ENCODE measurements around the gene CDHR5. TPM values are rescaled to one million over a fixed set of nuclear protein-coding genes. Genes with fewer than 3 reads are reported as not detected.

The CDHR5 gene
- total and polyA plus RNA-seq, 2 of the 4 experiments (the other 2 are of a cell fraction): not detected

- CTCF ChIA-PET: no interaction called here
- BruUV-seq (replicated peaks): no TSS peak
- dilution Hi-C loops (cut with HindIII; ENCODE audit: low sequenced_read_pairs, unreplicated experiment): no loop called here
Observed at GRCh38 chr11:589798-590197, 35.0 kb downstream of the CDHR5 start.

More at GRCh38 chr11:589798-590197, 35.0 kb downstream of the CDHR5 start:
- Histone ChIP-seq H3K4me1 (ENCODE audit: control insufficient read depth, insufficient read depth, low read length) (peaks cover 7% of the 10 kb centered on the region; the same call in 1 of the 2 replicates), H2BK5ac (ENCODE audit: low read depth, low read length, poor library complexity, severe bottlenecking) (no peak overlapping the region), H3K4me2 (ENCODE audit: low read depth, low read length) (no peak overlapping the region), H3K56ac (ENCODE audit: extremely low read depth, insufficient read depth, low read length) (no peak overlapping the region), H3K4me3 (ENCODE audit: insufficient read depth, low read depth, low read length) (no peak overlapping the region), H3K79me1 (ENCODE audit: low read depth in 1 of 2, low read length in 2 of 2) (peaks cover 36 to 74% of the 10 kb centered on the region in 2 experiments), H2BK15ac (ENCODE audit: low read depth, low read length) (no peak overlapping the region), H4K20me1 (ENCODE audit: insufficient read depth, low read length) (peaks cover 67% of the 10 kb centered on the region), H3K9me1 (ENCODE audit: insufficient read depth, low read length) (peaks cover 6% of the 10 kb centered on the region; the same call in 1 of the 2 replicates), H2AK5ac (ENCODE audit: low read depth, low read length) (no peak overlapping the region), H3K27ac (ENCODE audit: insufficient read depth, low read length) (no peak overlapping the region), H3K36me3 (ENCODE audit: control insufficient read depth, insufficient read depth, low read length) (peaks cover 62% of the 10 kb centered on the region), H4K5ac (ENCODE audit: low read depth, low read length) (no peak overlapping the region), H2AFZ (replicated peaks; ENCODE audit: low read length, poor library complexity) (no peak overlapping the region), H4K8ac (ENCODE audit: low read depth in 2 of 2, low read length in 2 of 2) (no peak overlapping the region), H2BK20ac (ENCODE audit: low read depth, low read length) (no peak overlapping the region), H2BK120ac (ENCODE audit: low read depth, low read length) (no peak overlapping the region), H4K91ac (ENCODE audit: insufficient read depth, low read depth, low read length) (no peak overlapping the region), H3K9me3 (ENCODE audit: control insufficient read depth, insufficient read depth, low read length) (no peaks in the 10 kb centered on the region), H3K4ac (ENCODE audit: low read depth, low read length) (no peak overlapping the region), H3K18ac (ENCODE audit: low read depth, low read length) (no peak overlapping the region), H2AK9ac (replicated peaks; ENCODE audit: low read depth, low read length, poor library complexity) (peak overlapping the region; percentile 55), H3K14ac (replicated peaks; ENCODE audit: low read depth, low read length) (no peak overlapping the region), H3K27me3 (ENCODE audit: control insufficient read depth, insufficient read depth, low read length) (no peaks in the 10 kb centered on the region), H3K23ac (ENCODE audit: low read depth, low read length) (no peak overlapping the region), H3K9ac (ENCODE audit: low read depth, low read length) (no peak overlapping the region)
- TF ChIP-seq CEBPB (IDR thresholded peaks at IDR 0.05; ENCODE audit: low read depth, low read length) (no peak), NFE2L2 (IDR thresholded peaks at IDR 0.05; ENCODE audit: low read depth, low read length) (no peak), BHLHE40 (IDR thresholded peaks at IDR 0.05; ENCODE audit: low read depth, low read length) (no peak), SMC3 (IDR thresholded peaks at IDR 0.05; ENCODE audit: low read depth, low read length) (no peak), FOS (IDR thresholded peaks at IDR 0.05; ENCODE audit: low read depth, low read length) (no peak), POLR2A (IDR thresholded peaks at IDR 0.05; ENCODE audit: low read depth, low read length) (no peak), USF2 (IDR thresholded peaks at IDR 0.05; ENCODE audit: low read depth, low read length) (no peak), MXI1 (IDR thresholded peaks at IDR 0.05; ENCODE audit: borderline replicate concordance, low read depth, low read length) (no peak), CHD1 (IDR thresholded peaks at IDR 0.05; ENCODE audit: low read depth, low read length) (no peak), ELK1 (IDR thresholded peaks at IDR 0.05; ENCODE audit: borderline replicate concordance, low read depth, low read length) (no peak), CTCF (conservative IDR thresholded peaks at IDR 0.05; ENCODE audit: low read depth, low read length) (no peak), MAFK (IDR thresholded peaks at IDR 0.05; ENCODE audit: low read depth, low read length) (no peak), RFX5 (IDR thresholded peaks at IDR 0.05; ENCODE audit: low read depth, low read length) (no peak), RCOR1 (IDR thresholded peaks at IDR 0.05; ENCODE audit: insufficient replicate concordance, low read length) (no peak), MAZ (IDR thresholded peaks at IDR 0.05; ENCODE audit: borderline replicate concordance, low read depth, low read length) (no peak), RAD21 (IDR thresholded peaks at IDR 0.05; ENCODE audit: low read length) (no peak)
- ATAC-seq (ENCODE audit: low read depth): no peak
- in situ Hi-C loops (cut with MboI; ENCODE audit: low sequenced_read_pairs): no loop called here
- POLR2A ChIA-PET (ENCODE audit: unreplicated experiment): no interaction called here
- 93% methylated on average over 18 of the region's 26 CpGs; no CpG with 5 or more reads in 1 of the 2 experiments for WGBS, 2 experiments (ENCODE audit: extremely low coverage in 2 of 2, insufficient read length in 1 of 2)
- DNase-seq: no peak
- intact Hi-C loops (cut with micrococcal nuclease): no loop called here

All from IMR-90 (cell line).